ENCODE data around the gene KIRREL3. TPM values are rescaled to one million over a fixed set of nuclear protein-coding genes. Genes with fewer than 3 reads are reported as not detected.

The KIRREL3 gene
- total and polyA plus RNA-seq, 9 of the 15 experiments (the other 6 are each of a cell fraction or from before 2014, with no cell fraction given) = 0.04 to 0.10 TPM; not detected in 7

DNA sequence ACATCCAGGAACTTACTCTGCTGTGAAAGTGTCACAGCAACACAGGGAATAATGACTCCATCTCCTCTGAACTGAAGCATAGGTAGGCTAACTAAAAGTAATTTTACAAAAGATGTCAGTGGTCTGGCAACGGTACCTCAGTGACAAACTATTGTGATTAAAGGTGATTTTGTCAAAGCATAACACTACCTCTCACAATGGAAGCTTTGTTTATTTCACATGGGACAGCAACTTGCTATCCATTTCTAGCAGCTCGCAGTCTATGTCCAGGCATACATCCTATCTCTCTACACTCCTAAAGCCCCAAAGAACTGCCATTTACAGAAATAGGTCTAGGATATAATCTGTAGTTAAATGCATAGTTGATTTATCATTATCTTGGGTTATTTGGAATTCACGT, 163.0 kb downstream of the KIRREL3 start:
- CTCF ChIA-PET (ENCODE audit: low intra/inter-chr PET ratio) = no interaction called here
- WGBS (ENCODE audit: insufficient coverage, low coverage, missing lambda C conversion rate) = 0% methylated on average over 3 of the region's 3 CpGs
- no TSS peak for BruUV-seq (replicated peaks)

More for the DNA sequence above, 163.0 kb downstream of the KIRREL3 start:
- Histone ChIP-seq H3K9ac (ENCODE audit: insufficient read depth in 1 of 2, low read depth in 2 of 2, low read length in 2 of 2) (no peak overlapping the region), H3K4me3 (no peak overlapping the region), H3K9me1 (ENCODE audit: control insufficient read depth, insufficient read depth, low read length) (no peaks in the 10 kb centered on the region), H2AFZ (ENCODE audit: low read depth, low read length) (no peak overlapping the region), H3K36me3 (ENCODE audit: control insufficient read depth, insufficient read depth, low read length) (no peaks in the 10 kb centered on the region), H3K27me3 (ENCODE audit: control insufficient read depth in 2 of 2, insufficient read depth in 2 of 2, low read length in 2 of 2) (no peaks in the 10 kb centered on the region; a peak in 1 of 5 replicates), H3K4me1 (replicated peaks in 1 of 2; ENCODE audit: control insufficient read depth in 2 of 2, insufficient read depth in 2 of 2, low read length in 2 of 2) (no peaks in the 10 kb centered on the region; a peak in 1 of 5 replicates), H3K4me2 (ENCODE audit: insufficient read depth, low read length) (no peak overlapping the region), H3K27ac (ENCODE audit: extremely low read depth, low read depth, low read length) (no peak overlapping the region), H4K20me1 (replicated peaks; ENCODE audit: control insufficient read depth, insufficient read depth, low read length) (no peaks in the 10 kb centered on the region), H3K9me3 (replicated peaks; ENCODE audit: control insufficient read depth, insufficient read depth, low read depth, low read length) (no peaks in the 10 kb centered on the region), H3K79me2 (ENCODE audit: control insufficient read depth, insufficient read depth, low read length) (no peaks in the 10 kb centered on the region)
- POLR2A ChIA-PET = no interaction called here
- FAIRE-seq = no peak
- in situ Hi-C loops (cut with MboI) = no loop called here
- no peak for ATAC-seq
- no peak for DNase-seq (ENCODE audit: extremely low read depth in 1 of 4, low spot score in 3 of 4)
- intact Hi-C loops (cut with micrococcal nuclease) = no loop called here
- no peak for TF ChIP-seq ZNF146 (CRISPR knock-in tag; IDR thresholded peaks at IDR 0.05; ENCODE audit: unreplicated experiment)
- no peak for TF ChIP-seq XRCC3 (IDR thresholded peaks at IDR 0.05)
- TF ChIP-seq FOXP1 (CRISPR knock-in tag; IDR thresholded peaks at IDR 0.05) = no peak
- TF ChIP-seq THRB (CRISPR knock-in tag; conservative IDR thresholded peaks at IDR 0.05) = no peak
- TF ChIP-seq, protein P1, sequence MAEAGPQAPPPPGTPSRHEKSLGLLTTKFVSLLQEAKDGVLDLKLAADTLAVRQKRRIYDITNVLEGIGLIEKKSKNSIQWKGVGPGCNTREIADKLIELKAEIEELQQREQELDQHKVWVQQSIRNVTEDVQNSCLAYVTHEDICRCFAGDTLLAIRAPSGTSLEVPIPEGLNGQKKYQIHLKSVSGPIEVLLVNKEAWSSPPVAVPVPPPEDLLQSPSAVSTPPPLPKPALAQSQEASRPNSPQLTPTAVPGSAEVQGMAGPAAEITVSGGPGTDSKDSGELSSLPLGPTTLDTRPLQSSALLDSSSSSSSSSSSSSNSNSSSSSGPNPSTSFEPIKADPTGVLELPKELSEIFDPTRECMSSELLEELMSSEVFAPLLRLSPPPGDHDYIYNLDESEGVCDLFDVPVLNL (CRISPR knock-in tag; IDR thresholded peaks at IDR 0.05; ENCODE audit: low read depth) = no peak
- no peak for TF ChIP-seq THRAP3 (IDR thresholded peaks at IDR 0.05; ENCODE audit: borderline replicate concordance)

All from K562 (cell line).